Panc1 (cell line): Measurements from ENCODE around the gene NCAM1. TPM values are rescaled to one million over a fixed set of nuclear protein-coding genes. Genes with fewer than 3 reads are reported as not detected.

Experiments
- ATAC-seq: fragments of 200-7000 bp; cut with Tn5 transposase; 2 replicates; pipeline ENCODE4 v1.9.1; 2020; ENCODE audit warnings: mild to moderate bottlenecking, moderate library complexity
- BruUV-seq: library from RNA; stranded (reverse); fragments of 400-500 nt; replicated peaks from 2 replicates; lab custom pipeline; 2021; lab: Mats Ljungman, UMichigan
- CTCF ChIA-PET: fragments of 300-600 bp; sonication (Branson Sonifier 250); formaldehyde crosslinking; loops from one replicate; lab custom pipeline; 2022; ENCODE audit warnings: antibody characterized with exemption; lab: Charles Lee
- POLR2A ChIA-PET: fragments of 300-600 bp; sonication (Branson Sonifier 250); formaldehyde crosslinking; loops from one replicate; lab custom pipeline; 2022; ENCODE audit warnings: antibody characterized with exemption; lab: Charles Lee
- DNase-seq: peaks from one replicate; pipeline ENCODE4 v3.0.0-alpha.2; 2010; ENCODE audit warnings: low read depth, low spot score
- H3K27ac ChIP-seq: 2 replicates; pipeline ENCODE4 v1.5.1; 2011; ENCODE audit warnings: mild to moderate bottlenecking, low read length, inconsistent platforms
- H3K27me3 ChIP-seq: fragments of 200-500 bp; sonication (Bioruptor generic); 2 replicates; pipeline ENCODE4 v1.6.0; 2014; ENCODE audit warnings: low read length, inconsistent platforms; ENCODE audit not compliant: control insufficient read depth, insufficient read depth
- H3K36me3 ChIP-seq: fragments of 200-500 bp; sonication (Bioruptor generic); 2 replicates; pipeline ENCODE4 v1.5.1; 2014; ENCODE audit warnings: inconsistent platforms, mild to moderate bottlenecking, low read length, moderate library complexity; ENCODE audit not compliant: control insufficient read depth, insufficient read depth
- H3K4me1 ChIP-seq: 2 replicates; pipeline ENCODE4 v1.5.1; 2011; ENCODE audit warnings: inconsistent platforms, mild to moderate bottlenecking, low read length, moderate library complexity; ENCODE audit not compliant: control insufficient read depth, insufficient read depth
- H3K4me3 ChIP-seq, 2 experiments: 2 replicates each; pipeline ENCODE4 v1.5.1; 2011 to 2012; ENCODE audit warnings: low read depth in 2 of 2, low read length in 2 of 2, mild to moderate bottlenecking in 2 of 2, inconsistent platforms in 1 of 2, moderate library complexity in 1 of 2
- H3K9me3 ChIP-seq: fragments of 200-500 bp; sonication (Bioruptor generic); 2 replicates; pipeline ENCODE4 v1.5.1; 2014; ENCODE audit warnings: low read depth, mild to moderate bottlenecking, inconsistent platforms, low read length, moderate library complexity; ENCODE audit not compliant: control insufficient read depth, insufficient read depth
- CTCF ChIP-seq: fragments of 450-650 bp; IDR thresholded peaks from 2 replicates; pipeline ENCODE4 v1.5.1; 2017; ENCODE audit warnings: mild to moderate bottlenecking
- POLR2AphosphoS5 ChIP-seq: IDR thresholded peaks from 2 replicates; pipeline ENCODE4 v1.6.1; 2012; ENCODE audit warnings: mild to moderate bottlenecking, low read depth, low read length, moderate library complexity
- REST ChIP-seq, 2 experiments: IDR thresholded peaks; 2 replicates each; pipeline ENCODE4 v1.6.1; 2011 to 2012; ENCODE audit warnings: low read depth in 2 of 2, control low read depth in 1 of 2, low read length in 1 of 2, mild to moderate bottlenecking in 1 of 2, moderate library complexity in 1 of 2; ENCODE audit not compliant: insufficient read depth in 1 of 2
- SIN3A ChIP-seq: IDR thresholded peaks from 2 replicates; pipeline ENCODE4 v1.6.1; 2012; ENCODE audit warnings: low read depth, mild to moderate bottlenecking, low read length, moderate library complexity, borderline replicate concordance; ENCODE audit not compliant: insufficient read depth
- TCF7L2 ChIP-seq: IDR thresholded peaks from 2 replicates; pipeline ENCODE4 v1.6.1; 2011; ENCODE audit warnings: mild to moderate bottlenecking, low read depth, low read length, inconsistent platforms
- in situ Hi-C: cut with HindIII; loops from 2 replicates; pipeline ENCODE4 v1.10.0; 2016; ENCODE audit warnings: low sequenced_read_pairs, low pct_unique_long_range_greater_than_20kb
- intact Hi-C: fragments of 100-400 bp; cut with micrococcal nuclease; formaldehyde crosslinking; loops from one replicate; pipeline ENCODE4 v1.10.0; 2022; ENCODE audit not compliant: unreplicated experiment
- total RNA-seq: library from RNA; stranded (reverse); gene quantifications from one replicate; pipeline ENCODE4 v1.2.1, GENCODE V29; 2021; ENCODE audit not compliant: unreplicated experiment

NCAM1 gene
- total RNA-seq, 1 experiment from 2014 or later: 0.18 TPM

GRCh38 chr11:112941104-112941503 lies 20.1 kb upstream of the NCAM1 start:
- no TSS peak for BruUV-seq
- TF ChIP-seq SIN3A (no peak), REST (IDR thresholded peaks at IDR 0.05; ENCODE audit: insufficient read depth in 1 of 2, low read depth in 2 of 2, low read length in 1 of 2) (no peak), POLR2AphosphoS5 (no peak)
- intact Hi-C loops (no loop called here), in situ Hi-C loops (no loop called here)
- no peak for DNase-seq
- no peaks in the 10 kb centered on the region for H3K27me3 ChIP-seq
- H3K9me3 ChIP-seq: no peaks in the 10 kb centered on the region
- CTCF ChIA-PET: interaction anchor here (0.6 kb wide), 1 partner anchor 32 kb away, joined by 3 read pairs; no protein-coding TSS in a partner anchor
- H3K4me3 ChIP-seq: no peak overlapping the region
- no peak for ATAC-seq
- no peaks in the 10 kb centered on the region for H3K36me3 ChIP-seq
- POLR2A ChIA-PET: no interaction called here
- H3K27ac ChIP-seq: no peak overlapping the region
- H3K4me1 ChIP-seq: no peaks in the 10 kb centered on the region

GRCh38 chr11:112942966-112943643 lies 18.1 kb upstream of the NCAM1 start:
- ChIA-PET POLR2A (no interaction called here), CTCF (no interaction called here)
- Histone ChIP-seq H3K9me3 (no peaks in the 10 kb centered on the region), H3K4me1 (no peaks in the 10 kb centered on the region), H3K4me3 (no peak overlapping the region), H3K27ac (no peak overlapping the region), H3K27me3 (no peaks in the 10 kb centered on the region), H3K36me3 (no peaks in the 10 kb centered on the region)
- no peak for DNase-seq
- no TSS peak for BruUV-seq
- TF ChIP-seq CTCF: no peak
- no peak for TF ChIP-seq TCF7L2
- TF ChIP-seq POLR2AphosphoS5: no peak
- TF ChIP-seq REST (IDR thresholded peaks at IDR 0.05; ENCODE audit: insufficient read depth in 1 of 2, low read depth in 2 of 2, low read length in 1 of 2): no peak
- TF ChIP-seq SIN3A: no peak
- ATAC-seq: no peak
- in situ Hi-C loops (no loop called here), intact Hi-C loops (no loop called here)
